NB4 (cell line): ENCODE results near the gene FERMT1.

Experiments used
- DNase-seq: peaks from one replicate; pipeline ENCODE4 v3.0.0; 2010; ENCODE audit warnings: low read depth
- H3K4me3 ChIP-seq: one replicate; pipeline ENCODE4 v1.5.1; 2011; ENCODE audit warnings: mild to moderate bottlenecking, low read depth, low read length, moderate library complexity
- MYC ChIP-seq: IDR thresholded peaks from 2 replicates; pipeline ENCODE4 v1.6.1; 2011; ENCODE audit warnings: low read depth, low read length
- POLR2A ChIP-seq: IDR thresholded peaks from 2 replicates; pipeline ENCODE4 v1.6.1; 2011; ENCODE audit warnings: mild to moderate bottlenecking; ENCODE audit not compliant: insufficient read length; ENCODE audit errors: extremely low read depth
- TF ChIP-seq, protein P1 (sequence below): IDR thresholded peaks from one replicate; pipeline ENCODE4 v1.5.1; 2012; ENCODE audit warnings: low read depth, low read length
- TF ChIP-seq, protein P2 (sequence below): IDR thresholded peaks from 2 replicates; pipeline ENCODE4 v1.6.1; 2011; ENCODE audit warnings: low read depth, low read length

FERMT1 gene

DNA sequence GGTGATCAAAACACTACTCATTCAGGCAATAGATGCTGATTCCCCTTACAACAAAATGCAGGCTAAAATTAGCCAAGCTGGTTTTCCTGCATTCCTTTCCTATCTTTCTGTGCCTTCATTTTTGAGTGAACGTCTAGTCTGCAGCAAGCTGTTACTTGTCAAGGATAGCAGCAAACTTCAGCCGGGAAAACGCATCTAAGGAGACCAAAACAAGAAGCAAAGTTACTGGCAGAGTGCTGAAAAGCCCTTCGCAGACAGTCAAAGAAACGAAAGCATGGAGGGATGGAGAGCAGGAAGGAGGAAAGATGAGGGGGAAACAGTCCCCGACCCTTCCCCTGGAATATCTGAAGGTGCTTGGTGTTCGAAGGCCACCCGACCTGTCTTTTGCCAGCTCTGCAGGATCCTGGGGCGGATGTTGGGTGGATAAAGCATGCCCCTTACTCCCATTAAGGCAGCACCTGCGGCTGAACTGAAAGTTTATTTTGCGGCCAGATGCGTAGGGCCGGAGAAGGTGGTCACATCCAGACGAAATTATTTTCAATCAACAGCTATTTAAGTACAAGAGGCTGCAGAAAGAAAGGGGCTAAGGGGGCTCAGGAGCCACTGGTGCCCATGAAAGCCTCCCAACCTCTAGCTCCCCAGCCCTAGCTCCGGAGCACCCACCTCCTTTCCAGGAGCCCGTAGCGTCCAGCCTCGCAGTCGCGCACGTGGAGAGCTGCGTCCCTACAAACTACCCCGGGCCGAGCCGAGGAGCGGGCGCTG lies 538 bp downstream of the FERMT1 start:
- peak overlapping the region; percentile 81 for H3K4me3 ChIP-seq
- peak; percentile 54 for DNase-seq
- TF ChIP-seq POLR2A (no peak), MYC (no peak)
- TF ChIP-seq, protein P1, sequence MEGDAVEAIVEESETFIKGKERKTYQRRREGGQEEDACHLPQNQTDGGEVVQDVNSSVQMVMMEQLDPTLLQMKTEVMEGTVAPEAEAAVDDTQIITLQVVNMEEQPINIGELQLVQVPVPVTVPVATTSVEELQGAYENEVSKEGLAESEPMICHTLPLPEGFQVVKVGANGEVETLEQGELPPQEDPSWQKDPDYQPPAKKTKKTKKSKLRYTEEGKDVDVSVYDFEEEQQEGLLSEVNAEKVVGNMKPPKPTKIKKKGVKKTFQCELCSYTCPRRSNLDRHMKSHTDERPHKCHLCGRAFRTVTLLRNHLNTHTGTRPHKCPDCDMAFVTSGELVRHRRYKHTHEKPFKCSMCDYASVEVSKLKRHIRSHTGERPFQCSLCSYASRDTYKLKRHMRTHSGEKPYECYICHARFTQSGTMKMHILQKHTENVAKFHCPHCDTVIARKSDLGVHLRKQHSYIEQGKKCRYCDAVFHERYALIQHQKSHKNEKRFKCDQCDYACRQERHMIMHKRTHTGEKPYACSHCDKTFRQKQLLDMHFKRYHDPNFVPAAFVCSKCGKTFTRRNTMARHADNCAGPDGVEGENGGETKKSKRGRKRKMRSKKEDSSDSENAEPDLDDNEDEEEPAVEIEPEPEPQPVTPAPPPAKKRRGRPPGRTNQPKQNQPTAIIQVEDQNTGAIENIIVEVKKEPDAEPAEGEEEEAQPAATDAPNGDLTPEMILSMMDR = no peak
- TF ChIP-seq, protein P2, sequence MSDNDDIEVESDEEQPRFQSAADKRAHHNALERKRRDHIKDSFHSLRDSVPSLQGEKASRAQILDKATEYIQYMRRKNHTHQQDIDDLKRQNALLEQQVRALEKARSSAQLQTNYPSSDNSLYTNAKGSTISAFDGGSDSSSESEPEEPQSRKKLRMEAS = peak; percentile 77

DNA sequence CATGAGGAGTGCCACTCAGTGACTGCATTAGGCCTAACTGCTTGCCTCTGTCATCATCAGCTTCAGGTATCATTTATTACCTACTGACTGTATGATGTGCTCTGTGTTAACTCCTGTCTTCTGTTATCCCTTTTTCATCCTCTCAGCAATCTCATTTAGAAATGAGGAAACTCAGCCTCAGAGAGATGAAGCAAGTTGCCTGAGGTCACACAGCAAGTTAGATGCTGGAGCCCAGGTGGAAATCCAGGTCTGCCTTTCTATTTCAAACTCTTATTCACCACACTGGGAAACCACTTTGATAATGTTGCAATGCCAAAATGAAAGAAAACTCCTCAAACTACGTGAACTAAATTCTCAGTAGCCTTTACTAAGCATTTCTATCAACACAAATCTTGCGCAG lies 1.3 kb downstream of the FERMT1 start:
- peak; percentile 17 for DNase-seq
- TF ChIP-seq MYC (no peak), POLR2A (no peak)
- TF ChIP-seq, protein P1 = no peak
- TF ChIP-seq, protein P2 = no peak
- H3K4me3 ChIP-seq = peak overlapping the region; percentile 81

DNA sequence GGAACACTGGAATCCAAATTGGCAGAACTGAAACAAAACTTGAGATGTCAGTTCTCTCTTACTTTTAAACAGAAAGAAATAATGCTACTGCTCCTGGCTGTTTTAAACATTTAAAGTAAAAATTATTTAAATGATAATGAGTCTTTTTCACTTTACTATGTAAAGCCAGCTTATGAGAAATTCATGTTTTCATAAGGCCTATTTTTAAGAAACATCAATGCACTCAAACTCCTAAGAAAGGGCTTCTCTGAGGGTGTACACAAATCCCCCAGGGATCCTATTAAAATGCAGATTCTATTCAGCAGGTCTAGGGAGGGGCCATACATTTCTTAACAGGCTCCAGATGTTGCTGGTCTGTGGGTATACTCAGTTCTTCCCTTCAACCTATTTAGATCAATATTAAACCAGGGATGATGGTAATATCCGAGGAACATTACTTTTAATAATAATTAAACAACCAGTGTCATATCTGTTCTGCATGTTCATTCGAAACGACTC lies 2.3 kb downstream of the FERMT1 start:
- no peak overlapping the region for H3K4me3 ChIP-seq
- peak; percentile 76 for DNase-seq
- TF ChIP-seq, protein P2 = no peak
- TF ChIP-seq, protein P1 = no peak
- no peak for TF ChIP-seq MYC

DNA sequence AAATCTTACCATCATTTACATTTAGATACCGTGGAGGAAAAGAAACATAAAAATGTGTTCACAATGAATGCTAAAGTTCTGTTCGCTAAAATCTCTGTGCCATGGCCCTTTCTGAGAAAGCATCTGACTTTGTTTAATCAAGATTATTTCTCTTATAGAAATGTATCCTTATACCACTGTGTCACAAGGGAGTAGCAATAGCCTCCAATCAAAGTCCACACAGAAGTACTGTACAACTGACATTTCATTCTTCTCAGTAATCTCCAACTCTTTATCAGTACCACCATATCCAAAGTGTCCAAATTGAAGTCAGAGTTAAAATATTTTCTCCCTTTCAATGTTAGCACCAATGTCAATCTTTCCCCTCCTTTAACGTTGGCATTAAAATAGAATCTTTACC lies 6.1 kb downstream of the FERMT1 start:
- no peak for DNase-seq
- TF ChIP-seq POLR2A = no peak
- TF ChIP-seq, protein P1 = no peak
- TF ChIP-seq, protein P2 = no peak
- TF ChIP-seq MYC = no peak
- no peak overlapping the region for H3K4me3 ChIP-seq

DNA sequence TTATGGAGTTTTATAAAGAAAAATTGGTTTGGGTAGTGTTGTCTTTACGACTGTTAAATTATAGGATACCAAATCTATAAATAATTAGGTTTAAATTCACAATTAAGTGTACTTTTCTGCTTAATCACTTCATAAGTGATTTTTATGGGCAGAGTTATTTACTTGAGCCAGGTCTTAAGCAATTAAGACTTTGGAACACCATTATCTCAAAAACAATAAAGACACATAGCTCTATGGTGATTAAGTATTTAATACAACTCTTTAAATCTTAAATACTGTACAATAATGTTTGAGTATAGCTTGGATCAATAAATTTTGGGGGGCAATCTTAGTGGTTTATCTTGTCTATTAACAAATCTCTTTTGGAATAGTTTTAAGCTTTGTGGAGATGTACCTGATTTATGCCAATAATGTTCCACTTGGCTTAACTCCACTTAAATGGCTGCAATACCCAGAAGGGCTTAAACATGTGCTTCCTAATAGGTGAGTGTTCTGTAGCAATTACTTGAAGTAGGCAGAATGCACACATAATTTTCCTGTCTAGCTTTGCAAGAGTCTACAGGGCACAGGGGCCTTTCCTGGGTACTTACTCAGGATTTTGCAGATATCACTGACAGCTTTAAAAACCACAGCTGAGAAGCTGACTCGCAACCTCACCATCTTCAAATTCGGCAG lies 7.5 kb downstream of the FERMT1 start:
- no peak for TF ChIP-seq POLR2A
- TF ChIP-seq, protein P1 = no peak
- TF ChIP-seq, protein P2 = no peak
- no peak for TF ChIP-seq MYC
- no peak for DNase-seq
- H3K4me3 ChIP-seq = no peak overlapping the region
